HepG2 (cell line): ENCODE data around the gene VDAC1. TPM values are rescaled to one million over a fixed set of nuclear protein-coding genes. Genes with fewer than 3 reads are reported as not detected.

Experiments
- ARHGAP35 ChIP-seq: sonication (generic); formaldehyde crosslinking; IDR thresholded peaks from 2 replicates; pipeline ENCODE4 v1.9.0; 2022; ENCODE audit warnings: mild to moderate bottlenecking, inconsistent platforms, moderate library complexity, missing genetic modification reagents, borderline replicate concordance
- ARNT2 ChIP-seq: sonication (generic); formaldehyde crosslinking; IDR thresholded peaks from 2 replicates; pipeline ENCODE4 v1.8.0; 2022; ENCODE audit warnings: mild to moderate bottlenecking, low read depth, missing genetic modification reagents, moderate library complexity
- EED ChIP-seq: sonication (generic); formaldehyde crosslinking; IDR thresholded peaks from 2 replicates; pipeline ENCODE4 v1.5.0; 2020; ENCODE audit warnings: mild to moderate bottlenecking, missing genetic modification reagents
- PRDM4 ChIP-seq: sonication (generic); formaldehyde crosslinking; IDR thresholded peaks from 2 replicates; pipeline ENCODE4 v1.9.0; 2021; ENCODE audit warnings: missing genetic modification reagents, borderline replicate concordance
- RELA ChIP-seq: sonication (generic); formaldehyde crosslinking; IDR thresholded peaks from 2 replicates; pipeline ENCODE4 v1.4.0; 2020; ENCODE audit warnings: missing genetic modification reagents
- SAFB2 ChIP-seq: sonication (generic); formaldehyde crosslinking; IDR thresholded peaks from 2 replicates; pipeline ENCODE4 v1.5.1; 2020; ENCODE audit warnings: missing genetic modification reagents, low read depth, mild to moderate bottlenecking, borderline replicate concordance
- SMC3 ChIP-seq: IDR thresholded peaks from 2 replicates; pipeline ENCODE4 v1.6.1; 2011; ENCODE audit warnings: low read length, improper control_type of control experiment
- SP140L ChIP-seq: sonication (generic); formaldehyde crosslinking; IDR thresholded peaks from 2 replicates; pipeline ENCODE4 v1.4.0; 2020; ENCODE audit warnings: missing genetic modification reagents, borderline replicate concordance
- TEF ChIP-seq: sonication (generic); formaldehyde crosslinking; IDR thresholded peaks from 2 replicates; pipeline ENCODE4 v1.5.0; 2020; ENCODE audit warnings: missing genetic modification reagents
- TFE3 ChIP-seq: IDR thresholded peaks from 2 replicates; pipeline ENCODE4 v1.6.1; 2016
- TIGD3 ChIP-seq: sonication (generic); formaldehyde crosslinking; IDR thresholded peaks from 2 replicates; pipeline ENCODE4 v1.5.1; 2020; ENCODE audit warnings: mild to moderate bottlenecking, missing genetic modification reagents, borderline replicate concordance
- ZBTB38 ChIP-seq: sonication (generic); formaldehyde crosslinking; IDR thresholded peaks from 2 replicates; pipeline ENCODE4 v1.5.1; 2020; ENCODE audit warnings: mild to moderate bottlenecking, missing genetic modification reagents
- ZBTB39 ChIP-seq: sonication (generic); formaldehyde crosslinking; IDR thresholded peaks from 2 replicates; pipeline ENCODE4 v1.5.0; 2020; ENCODE audit warnings: missing genetic modification reagents
- ZNF414 ChIP-seq: sonication (generic); formaldehyde crosslinking; IDR thresholded peaks from 2 replicates; pipeline ENCODE4 v1.5.0; 2020; ENCODE audit warnings: missing genetic modification reagents
- polyA plus RNA-seq, 8 experiments: library from polyadenylated mRNA; depleted of rRNA in 3 of 8; stranded (reverse) in 7 of 8; unstranded in 1 of 8; fragments of >200 nt; fragmentation: Illumina TruSeq in 4 of 8; extraction: Trizol in 4 of 8; gene quantifications; 2 replicates each; pipeline versions ENCODE4 v1.2.1 to v1.2.3, GENCODE V29; 2011 to 2016; ENCODE audit warnings: low read depth in 4 of 8, missing spikeins in 1 of 8, mixed read lengths in 1 of 8; ENCODE audit not compliant: insufficient read depth in 1 of 8
- total RNA-seq, 5 experiments: library from RNA; depleted of rRNA; stranded (reverse); fragments of >200 nt; fragmentation: Illumina TruSeq; extraction: Trizol; gene quantifications; 2 replicates each; pipeline ENCODE4 v1.2.3, GENCODE V29; 2016; ENCODE audit warnings: low read depth in 1 of 5

Gene VDAC1
- total and polyA plus RNA-seq, 2 of the 13 experiments (the other 11 are each of a cell fraction or from before 2014, with no cell fraction given), result 112 to 380 TPM

- TF ChIP-seq TEF (CRISPR knock-in tag) (no peak), ARHGAP35 (peak; percentile 90), ZNF414 (peak; percentile 33; the same call in 1 of the 2 replicates), TFE3 (CRISPR knock-in tag) (0 out of 2 replicates have a peak, but pooled peaks have one; percentile 37), PRDM4 (CRISPR knock-in tag) (peak; percentile 72; the same call in 1 of the 2 replicates), SP140L (CRISPR knock-in tag) (peak; percentile 77; the same call in 1 of the 2 replicates), RELA (CRISPR knock-in tag) (no peak), SAFB2 (CRISPR knock-in tag) (no peak), ZBTB39 (peak; percentile 37; the same call in 1 of the 2 replicates), SMC3 (no peak), ZBTB38 (CRISPR knock-in tag) (no peak), EED (no peak), TIGD3 (CRISPR knock-in tag) (peak; percentile 82; the same call in 1 of the 2 replicates), ARNT2 (peak; percentile 40; the same call in 1 of the 2 replicates)
These were observed at the start of gene VDAC1 (continued) for GRCh38 chr5:134004626-134005416.
